Measurements from ENCODE around the gene LYVE1. TPM values are rescaled to one million over a fixed set of nuclear protein-coding genes. Genes with fewer than 3 reads are reported as not detected.

The LYVE1 gene
- polyA plus RNA-seq, 2 of the 4 experiments (the other 2 are of a cell fraction), result 0.04 TPM; not detected in 1

GRCh38 chr11:10514202-10514601 is 54.3 kb downstream of the LYVE1 start:
- CTCF ChIA-PET, result interaction anchor here (0.7 to 7.3 kb wide), 23 partner anchors 8 to 224 kb away, joined by 3 to 51 read pairs (median 4); partner anchors contain the start of genes AMPD3 and RNF141
- no peak for FAIRE-seq

GRCh38 chr11:10511181-10511621 is 57.3 kb downstream of the LYVE1 start:
- ChIA-PET POLR2A (no interaction called here), CTCF (interaction anchor here (1.2 to 7.3 kb wide), 4 partner anchors 9 to 227 kb away, joined by 3 to 51 read pairs (median 4); no protein-coding TSS in a partner anchor)
- Histone ChIP-seq H3K4me1 (peaks cover 11% of the 10 kb centered on the region), H3K9me3 (no peaks in the 10 kb centered on the region), H3K27ac (no peak overlapping the region), H3K4me2 (no peak overlapping the region), H3K4me3 (no peak overlapping the region)
- 96% methylated on average over 10 of the region's 10 CpGs for WGBS (ENCODE audit: missing lambda C conversion rate)
- no peak for FAIRE-seq
- ATAC-seq, result no peak
- TF ChIP-seq MYC (IDR thresholded peaks at IDR 0.05; ENCODE audit: borderline replicate concordance, low read length) (no peak), HOXB13 (CRISPR knock-in tag; IDR thresholded peaks at IDR 0.05; ENCODE audit: low read depth) (no peak), TFCP2L1 (CRISPR knock-in tag; IDR thresholded peaks at IDR 0.05) (no peak), FOXS1 (CRISPR knock-in tag; IDR thresholded peaks at IDR 0.05) (no peak), HOXB5 (CRISPR knock-in tag; IDR thresholded peaks at IDR 0.05) (no peak), EP300 (IDR thresholded peaks at IDR 0.05) (no peak), SREBF2 (IDR thresholded peaks at IDR 0.05) (no peak), GATA3 (IDR thresholded peaks at IDR 0.05; ENCODE audit: borderline replicate concordance) (no peak), BHLHE40 (IDR thresholded peaks at IDR 0.05; ENCODE audit: low read depth, low read length) (no peak), E2F6 (IDR thresholded peaks at IDR 0.05; ENCODE audit: borderline replicate concordance, low read depth) (no peak), REST (IDR thresholded peaks at IDR 0.05) (no peak)
- no peak for DNase-seq (ENCODE audit: low read depth in 1 of 2, low spot score in 1 of 2)

More at GRCh38 chr11:10514202-10514601, 54.3 kb downstream of the LYVE1 start:
- peak; percentile 40 to 66; a peak in 4 of 5 replicates for TF ChIP-seq RAD21 (conservative IDR thresholded peaks at IDR 0.05 in 1 of 2, IDR thresholded peaks at IDR 0.05 in 1 of 2)
- TF ChIP-seq SMC3 (IDR thresholded peaks at IDR 0.05), result peak; percentile 76
- peak; percentile 51 for TF ChIP-seq CTCF (IDR thresholded peaks at IDR 0.05)
- no peak for TF ChIP-seq ZSCAN20 (CRISPR knock-in tag; IDR thresholded peaks at IDR 0.05)
- POLR2A ChIA-PET, result no interaction called here
- no peak overlapping the region for H3K4me2 ChIP-seq
- no peak overlapping the region for H3K27ac ChIP-seq
- no peaks in the 10 kb centered on the region for H3K9me3 ChIP-seq
- H3K4me3 ChIP-seq, result no peak overlapping the region
- ATAC-seq (no peak), DNase-seq (ENCODE audit: low read depth in 1 of 2, low spot score in 1 of 2) (peak in 1 of 2 experiments; percentile 12)
- WGBS (ENCODE audit: missing lambda C conversion rate), result 5% methylated on average over 2 of the region's 2 CpGs
- peaks cover 11% of the 10 kb centered on the region for H3K4me1 ChIP-seq

Other genes with a start within 250 kb of the LYVE1 start
- 4.7 and 6.6 TPM in 2 replicates for gene AMPD3, start 113.4 kb downstream of the LYVE1 start, polyA plus RNA-seq (2011; rRNA removed)
- gene AMPD3, start 113.4 kb downstream of the LYVE1 start, polyA plus RNA-seq (2017; fragmentation: RNase III; extraction: RNeasy Plus Mini Kit Qiagen cat#74134 plus additional on column Dnase treatment), result 2.9 to 3.6 TPM (median 3.1 TPM) in 3 replicates
- 21.6 and 33.3 TPM in 2 replicates for gene RNF141, start 27.5 kb downstream of the LYVE1 start, polyA plus RNA-seq (2011; rRNA removed)
- 15.6 to 18.6 TPM (median 16.8 TPM) in 3 replicates for gene RNF141, start 27.5 kb downstream of the LYVE1 start, polyA plus RNA-seq (2017; fragmentation: RNase III; extraction: RNeasy Plus Mini Kit Qiagen cat#74134 plus additional on column Dnase treatment)
- 0.05 TPM in 1 of 2 replicates, not detected in the other for gene IRAG1, start 125.1 kb upstream of the LYVE1 start, polyA plus RNA-seq (2011; rRNA removed)
- gene IRAG1, start 125.1 kb upstream of the LYVE1 start, polyA plus RNA-seq (2017; fragmentation: RNase III; extraction: RNeasy Plus Mini Kit Qiagen cat#74134 plus additional on column Dnase treatment), result 0.03 to 0.12 TPM in 2 of 3 replicates, not detected in the other
- 24.8 and 31.2 TPM in 2 replicates for gene CTR9, start 182.6 kb upstream of the LYVE1 start, polyA plus RNA-seq (2011; rRNA removed)
- 30.6 to 35.3 TPM (median 35.0 TPM) in 3 replicates for gene CTR9, start 182.6 kb upstream of the LYVE1 start, polyA plus RNA-seq (2017; fragmentation: RNase III; extraction: RNeasy Plus Mini Kit Qiagen cat#74134 plus additional on column Dnase treatment)
- 1,171 and 1,351 TPM in 2 replicates for gene EIF4G2, start 240.3 kb upstream of the LYVE1 start, polyA plus RNA-seq (2011; rRNA removed)
- 901 to 1,145 TPM (median 938 TPM) in 3 replicates for gene EIF4G2, start 240.3 kb upstream of the LYVE1 start, polyA plus RNA-seq (2017; fragmentation: RNase III; extraction: RNeasy Plus Mini Kit Qiagen cat#74134 plus additional on column Dnase treatment)